GM21423 (cell line): ENCODE results near the gene NUDT16.

Experiments
- ATAC-seq: cut with Tn5 transposase; IDR thresholded peaks from one replicate; pipeline ENCODE4 v1.9.1; 2021; ENCODE audit warnings: mild to moderate bottlenecking, moderate library complexity; ENCODE audit not compliant: unreplicated experiment

Gene NUDT16

GRCh38 chr3:131435000-131435399 lies 53.4 kb downstream of the NUDT16 start:
- no peak for ATAC-seq
